ENCODE results near the gene SPATA18. TPM values are rescaled to one million over a fixed set of nuclear protein-coding genes. Genes with fewer than 3 reads are reported as not detected.

SPATA18 gene
- total and polyA plus RNA-seq, 2 of the 13 experiments (the other 11 are each of a cell fraction or from before 2014, with no cell fraction given), result 5.7 to 13.2 TPM

GRCh38 chr4:52107745-52108144 is 56.6 kb downstream of the SPATA18 start:
- H3K4me2 ChIP-seq (ENCODE audit: low read depth, low read length), result no peak overlapping the region
- no peaks in the 10 kb centered on the region for H3K27me3 ChIP-seq (ENCODE audit: control insufficient read depth in 1 of 2, insufficient read depth in 2 of 2, low read length in 2 of 2)
- no peak overlapping the region for H2AFZ ChIP-seq (ENCODE audit: low read length)
- no peaks in the 10 kb centered on the region for H3K9me3 ChIP-seq (ENCODE audit: low read length)
- no peak overlapping the region for H3K9ac ChIP-seq (ENCODE audit: insufficient read depth, low read depth, low read length)
- ATAC-seq (peak; percentile 60), DNase-seq (ENCODE audit: low spot score) (no peak), FAIRE-seq (no peak)
- TF ChIP-seq ZNF619 (CRISPR knock-in tag; IDR thresholded peaks at IDR 0.05) (no peak), HDAC6 (IDR thresholded peaks at IDR 0.05; ENCODE audit: low read depth, low read length) (no peak), ZNF800 (CRISPR knock-in tag; IDR thresholded peaks at IDR 0.05) (no peak), AHR (CRISPR knock-in tag; IDR thresholded peaks at IDR 0.05) (no peak), ZNF180 (CRISPR knock-in tag; IDR thresholded peaks at IDR 0.05; ENCODE audit: borderline replicate concordance, low read depth) (no peak)
- no peaks in the 10 kb centered on the region for H3K79me2 ChIP-seq (ENCODE audit: insufficient read depth, low read length)
- no peak overlapping the region for H3K27ac ChIP-seq (ENCODE audit: extremely low read length, insufficient read depth, low read length)
- no peak overlapping the region for H3K4me3 ChIP-seq (replicated peaks in 1 of 3; ENCODE audit: insufficient read depth in 1 of 3, low read depth in 2 of 3, low read length in 3 of 3)
- ChIA-PET CTCF (ENCODE audit: low intra/inter-chr PET ratio, low total read pairs) (no interaction called here), POLR2A (no interaction called here)
- H3K4me1 ChIP-seq (ENCODE audit: insufficient read depth, low read length), result no peaks in the 10 kb centered on the region
- WGBS (ENCODE audit: low lambda C conversion rate), result 14% methylated on average over 1 of the region's 1 CpG
- no peaks in the 10 kb centered on the region for H4K20me1 ChIP-seq (ENCODE audit: insufficient read depth, low read length)
- BruUV-seq (replicated peaks), result no TSS peak
- H3K36me3 ChIP-seq (replicated peaks in 1 of 2; ENCODE audit: control insufficient read depth in 1 of 2, insufficient read depth in 2 of 2, low read length in 2 of 2), result no peaks in the 10 kb centered on the region
- in situ Hi-C loops (cut with HindIII; ENCODE audit: extremely low pct_ligation_motif_present, low pct_unique_long_range_greater_than_20kb) (no loop called here), intact Hi-C loops (cut with micrococcal nuclease; ENCODE audit: unreplicated experiment) (no loop called here)

- FAIRE-seq (no peak), DNase-seq (ENCODE audit: low spot score) (no peak), ATAC-seq (no peak)
- no peaks in the 10 kb centered on the region for H4K20me1 ChIP-seq (ENCODE audit: insufficient read depth, low read length)
- H3K9me3 ChIP-seq (ENCODE audit: low read length), result no peaks in the 10 kb centered on the region
- H3K27ac ChIP-seq (ENCODE audit: extremely low read length, insufficient read depth, low read length), result no peak overlapping the region
- CTCF ChIA-PET (ENCODE audit: low intra/inter-chr PET ratio, low total read pairs), result no interaction called here
- no peaks in the 10 kb centered on the region for H3K27me3 ChIP-seq (ENCODE audit: control insufficient read depth in 1 of 2, insufficient read depth in 2 of 2, low read length in 2 of 2)
- POLR2A ChIA-PET, result no interaction called here
- H3K79me2 ChIP-seq (ENCODE audit: insufficient read depth, low read length), result no peaks in the 10 kb centered on the region
- H3K36me3 ChIP-seq (replicated peaks in 1 of 2; ENCODE audit: control insufficient read depth in 1 of 2, insufficient read depth in 2 of 2, low read length in 2 of 2), result no peaks in the 10 kb centered on the region
- in situ Hi-C loops (cut with HindIII; ENCODE audit: extremely low pct_ligation_motif_present, low pct_unique_long_range_greater_than_20kb) (no loop called here), intact Hi-C loops (cut with micrococcal nuclease; ENCODE audit: unreplicated experiment) (no loop called here)
- no peak overlapping the region for H3K4me3 ChIP-seq (replicated peaks in 1 of 3; ENCODE audit: insufficient read depth in 1 of 3, low read depth in 2 of 3, low read length in 3 of 3)
- 17% methylated on average over 1 of the region's 1 CpG for WGBS (ENCODE audit: low lambda C conversion rate)
- BruUV-seq (replicated peaks), result no TSS peak
- H2AFZ ChIP-seq (ENCODE audit: low read length), result no peak overlapping the region
- no peak overlapping the region for H3K4me2 ChIP-seq (ENCODE audit: low read depth, low read length)
- no peak overlapping the region for H3K9ac ChIP-seq (ENCODE audit: insufficient read depth, low read depth, low read length)
- H3K4me1 ChIP-seq (ENCODE audit: insufficient read depth, low read length), result no peaks in the 10 kb centered on the region
- TF ChIP-seq ARID2 (CRISPR knock-in tag; IDR thresholded peaks at IDR 0.05; ENCODE audit: borderline replicate concordance) (no peak), PHF5A (CRISPR knock-in tag; IDR thresholded peaks at IDR 0.05; ENCODE audit: low read depth, unreplicated experiment) (no peak), ASH2L (IDR thresholded peaks at IDR 0.05; ENCODE audit: insufficient read length, low read depth, low read length) (no peak), NR1H2 (CRISPR knock-in tag; IDR thresholded peaks at IDR 0.05; ENCODE audit: borderline replicate concordance, low read depth) (no peak), TBP (CRISPR knock-in tag; IDR thresholded peaks at IDR 0.05) (no peak), ZNF572 (CRISPR knock-in tag; IDR thresholded peaks at IDR 0.05) (no peak), KMT2B (CRISPR knock-in tag; IDR thresholded peaks at IDR 0.05) (no peak)
Measured at GRCh38 chr4:52110171-52110570, 59.1 kb downstream of the SPATA18 start.

All from HepG2 (cell line).